ENCODE results near the gene ATAT1. TPM values are rescaled to one million over a fixed set of nuclear protein-coding genes. Genes with fewer than 3 reads are reported as not detected.

Gene ATAT1
- total and polyA plus RNA-seq, 10 of the 15 experiments (the other 5 are each of a cell fraction or from before 2014, with no cell fraction given) = 1.1 to 14.2 (median 6.9) TPM

- in situ Hi-C loops (cut with MboI) (loop anchor here (5.0 kb wide), 1 partner anchor 117 kb away; no protein-coding TSS in a partner anchor), intact Hi-C loops (cut with micrococcal nuclease; ENCODE audit: unreplicated experiment) (no loop called here)
- Histone ChIP-seq H3K27ac (ENCODE audit: control insufficient read depth, insufficient read depth) (no peak overlapping the region), H3K4me3 (no peak overlapping the region), H3K79me2 (ENCODE audit: control insufficient read depth, insufficient read depth, low read length) (no peaks in the 10 kb centered on the region), H3K27me3 (replicated peaks in 1 of 2; ENCODE audit: control insufficient read depth in 2 of 2, insufficient read depth in 2 of 2, low read length in 1 of 2) (no peaks in the 10 kb centered on the region), H4K20me1 (ENCODE audit: control insufficient read depth, insufficient read depth) (peaks cover 3% of the 10 kb centered on the region; the same call in 1 of the 2 replicates), H3K9ac (ENCODE audit: control insufficient read depth, insufficient read depth, low read length) (no peak overlapping the region), H3K9me3 (replicated peaks; ENCODE audit: control insufficient read depth, insufficient read depth, low read length) (no peaks in the 10 kb centered on the region), H3K4me1 (ENCODE audit: control insufficient read depth, insufficient read depth, low read length) (no peaks in the 10 kb centered on the region; the same call in 1 of the 2 replicates), H3K4me2 (ENCODE audit: control insufficient read depth, insufficient read depth) (no peak overlapping the region), H2AFZ (ENCODE audit: control insufficient read depth, low read depth, low read length) (no peak overlapping the region), H3K36me3 (ENCODE audit: control insufficient read depth in 2 of 2, insufficient read depth in 2 of 2, low read length in 1 of 2) (peaks cover 16 to 28% of the 10 kb centered on the region in 2 experiments; a peak in 3 of 4 replicates)
- RAD21 ChIA-PET (ENCODE audit: unreplicated experiment) = interaction anchor here (0.7 to 1.6 kb wide), 4 partner anchors 11 to 231 kb away, joined by 3 read pairs; partner anchors contain the start of gene ABCF1
- POLR2A ChIA-PET = interaction anchor here (0.6 to 2.5 kb wide), 5 partner anchors 11 to 674 kb away, joined by 4 to 10 read pairs (median 7); no protein-coding TSS in a partner anchor
- SMC1A ChIA-PET (ENCODE audit: uncharacterized antibody, unreplicated experiment) = interaction anchor here (1.2 to 3.5 kb wide), 3 partner anchors 11 to 131 kb away, joined by 3 to 16 read pairs (median 3); no protein-coding TSS in a partner anchor
- CTCF ChIA-PET = interaction anchor here (1.0 to 10.3 kb wide), 7 partner anchors 8 to 147 kb away, joined by 3 to 188 read pairs (median 6); no protein-coding TSS in a partner anchor
- FAIRE-seq = no peak
- BruUV-seq (replicated peaks) = no TSS peak
- DNase-seq (ENCODE audit: low read depth, low spot score) = no peak
- no peak for ATAC-seq
- no peak for TF ChIP-seq ZNF384 (IDR thresholded peaks at IDR 0.05; ENCODE audit: borderline replicate concordance, low read depth, low read length)
- TF ChIP-seq POLR2AphosphoS2 (IDR thresholded peaks at IDR 0.05; ENCODE audit: low read depth, low read length) = 0 out of 2 replicates have a peak, but pooled peaks have one; percentile 37
- no peak for TF ChIP-seq NFYB (IDR thresholded peaks at IDR 0.05; ENCODE audit: insufficient read depth, low read depth, low read length)
- 90% methylated on average over 13 of the region's 13 CpGs for WGBS (ENCODE audit: insufficient coverage, insufficient replicate concordance, low lambda C conversion rate, missing lambda C conversion rate)
Observed at GRCh38 chr6:30599625-30600324, 26.9 kb upstream of the ATAT1 start.

- ATAC-seq (no peak), FAIRE-seq (no peak), DNase-seq (ENCODE audit: low read depth, low spot score) (no peak)
- H3K9me3 ChIP-seq (replicated peaks; ENCODE audit: control insufficient read depth, insufficient read depth, low read length) = no peaks in the 10 kb centered on the region
- H3K4me1 ChIP-seq (ENCODE audit: control insufficient read depth, insufficient read depth, low read length) = no peaks in the 10 kb centered on the region; the same call in 1 of the 2 replicates
- in situ Hi-C loops (cut with MboI) = no loop called here
- BruUV-seq (replicated peaks) = TSS peak; percentile 19
- SMC1A ChIA-PET (ENCODE audit: uncharacterized antibody, unreplicated experiment) = interaction anchor here (0.8 to 3.5 kb wide), 6 partner anchors 10 to 284 kb away, joined by 3 to 16 read pairs (median 4); partner anchors contain the start of gene DDR1
- H3K4me3 ChIP-seq = no peak overlapping the region
- no peak overlapping the region for H3K27ac ChIP-seq (ENCODE audit: control insufficient read depth, insufficient read depth)
- POLR2A ChIA-PET = interaction anchor here (0.6 to 2.5 kb wide), 3 partner anchors 12 to 674 kb away, joined by 6 to 10 read pairs (median 9); no protein-coding TSS in a partner anchor
- TF ChIP-seq POLR2A (IDR thresholded peaks at IDR 0.05; ENCODE audit: low read depth, low read length) = peak; percentile 47; the same call in 1 of the 2 replicates
- no peak for TF ChIP-seq ZBTB4 (CRISPR knock-in tag; IDR thresholded peaks at IDR 0.05)
- 0 out of 2 replicates have a peak, but pooled peaks have one; percentile 9 for TF ChIP-seq POLR2AphosphoS5 (IDR thresholded peaks at IDR 0.05; ENCODE audit: low read length)
- no peak for TF ChIP-seq ZNF24 (IDR thresholded peaks at IDR 0.05)
- H3K79me2 ChIP-seq (ENCODE audit: control insufficient read depth, insufficient read depth, low read length) = no peaks in the 10 kb centered on the region
- no peak overlapping the region for H2AFZ ChIP-seq (ENCODE audit: control insufficient read depth, low read depth, low read length)
- intact Hi-C loops (cut with micrococcal nuclease; ENCODE audit: unreplicated experiment) = no loop called here
- H3K9ac ChIP-seq (ENCODE audit: control insufficient read depth, insufficient read depth, low read length) = no peak overlapping the region
- CTCF ChIA-PET = interaction anchor here (0.6 to 10.3 kb wide), 6 partner anchors 9 to 924 kb away, joined by 3 to 188 read pairs (median 6); no protein-coding TSS in a partner anchor
- no peaks in the 10 kb centered on the region for H3K27me3 ChIP-seq (replicated peaks in 1 of 2; ENCODE audit: control insufficient read depth in 2 of 2, insufficient read depth in 2 of 2, low read length in 1 of 2)
- peaks cover 3% of the 10 kb centered on the region; the same call in 1 of the 2 replicates for H4K20me1 ChIP-seq (ENCODE audit: control insufficient read depth, insufficient read depth)
- 87% methylated on average over 10 of the region's 10 CpGs for WGBS (ENCODE audit: insufficient coverage, insufficient replicate concordance, low lambda C conversion rate, missing lambda C conversion rate)
- no peak overlapping the region for H3K4me2 ChIP-seq (ENCODE audit: control insufficient read depth, insufficient read depth)
- H3K36me3 ChIP-seq (ENCODE audit: control insufficient read depth in 2 of 2, insufficient read depth in 2 of 2, low read length in 1 of 2) = peaks cover 20 to 31% of the 10 kb centered on the region in 2 experiments; a peak in 3 of 4 replicates
- RAD21 ChIA-PET (ENCODE audit: unreplicated experiment) = interaction anchor here (0.9 kb wide), 2 partner anchors 10 to 118 kb away, joined by 3 read pairs; no protein-coding TSS in a partner anchor
Observed at GRCh38 chr6:30600451-30600961, 26.2 kb upstream of the ATAT1 start.

Data from GM12878 (cell line).